Psoas muscle (tissue), 8 donors: ENCODE measurements around the gene FOSL1. TPM values are rescaled to one million over a fixed set of nuclear protein-coding genes. Genes with fewer than 3 reads are reported as not detected.

Experiments
- ATAC-seq, 4 donors: fragments of 200-7000 bp; cut with Tn5 transposase; one replicate each; pipeline ENCODE4 v1.9.1; 2020; ENCODE audit warnings: moderate library complexity in 3 of 4, mild to moderate bottlenecking in 2 of 4
- DNase-seq, 2 donors: peaks; one replicate each; pipeline ENCODE4 v3.0.0-alpha.2; 2020
- H3K27ac ChIP-seq: fragments of 200-600 bp; one replicate; pipeline ENCODE4 v1.8.0; 2022
- H3K27me3 ChIP-seq, 3 donors: fragments of 200-600 bp in 1 of 3; one replicate each; pipeline versions ENCODE4 v1.6.1 to v1.8.0; 2013 to 2022; ENCODE audit warnings: low read length in 2 of 3, mild to moderate bottlenecking in 2 of 3, moderate library complexity in 1 of 3; ENCODE audit not compliant: insufficient read depth in 3 of 3
- H3K36me3 ChIP-seq, 2 donors: fragments of 200-600 bp in 1 of 2; one replicate each; pipeline versions ENCODE4 v1.6.1 to v1.8.0; 2013 to 2022; ENCODE audit warnings: low read depth in 1 of 2, mild to moderate bottlenecking in 1 of 2, moderate library complexity in 1 of 2; ENCODE audit not compliant: insufficient read depth in 1 of 2
- H3K4me1 ChIP-seq: fragments of 200-600 bp; one replicate; pipeline ENCODE4 v1.8.0; 2022
- H3K4me3 ChIP-seq: fragments of 200-600 bp; one replicate; pipeline ENCODE4 v1.8.0; 2022; ENCODE audit warnings: mild to moderate bottlenecking
- H3K9me3 ChIP-seq: fragments of 200-600 bp; one replicate; pipeline ENCODE4 v1.8.0; 2022
- CTCF ChIP-seq: fragments of 200-600 bp; IDR thresholded peaks from one replicate; pipeline ENCODE4 v1.8.0; 2022; ENCODE audit warnings: antibody characterized with exemption
- WGBS, 3 donors: extraction: QIAGEN DNeasy Blood & Tissue Kit; methylation state at CpG; one replicate each; pipeline versions ENCODE4 v1.1.6 to v1.1.7; 2013; 5-methylcytosine and 5-hydroxymethylcytosine counted together
- intact Hi-C, 2 donors: fragments of 100-400 bp; cut with DNase I; formaldehyde crosslinking; loops; one replicate each; pipeline versions ENCODE4 v1.11.0 to v1.14.2; 2022
- polyA plus RNA-seq, 3 donors: library from polyadenylated mRNA; stranded (reverse); fragments of 200-250 nt; gene quantifications; one replicate each; pipeline ENCODE4 v1.2.3, GENCODE V29; 2013
- total RNA-seq, 4 donors: library from RNA; stranded (reverse); fragmentation: NEBNext Ultra II Directional in 2 of 4; extraction: Animal tissue kit (Norgen Biotek cat#: 25700) in 2 of 4; gene quantifications; one replicate each; pipeline versions ENCODE4 v1.2.1 to v1.2.4, GENCODE V29; 2021 to 2023
- donor health status: healthy with polysubstance abuse.
- donor health status: DM: no; HTN: no; CAD: no; lungs with moderate emphysema.
- donor health status: Bipolar disorder and iron deficiency.
- donor health status: healthy.
- donor health status: DM: yes; HTN: yes; CAD: no.
- donor health status: DM: no; HTN: no; CAD: no.
- donor health status: DM: no; HTN: no; CAD: no.
- donor health status: DM: yes; HTN: yes; CAD: no.

The FOSL1 gene
- total and polyA plus RNA-seq, 7 donors, result 0.75 to 257 (median 10.4) TPM

GRCh38 chr11:65917077-65917433 lies 16.9 kb upstream of the FOSL1 start:
- 85 to 90% (median 88%) methylated on average over 3 of the region's 3 CpGs for WGBS, 3 donors
- Histone ChIP-seq H3K27me3 (no peaks in the 10 kb centered on the region), H3K4me3 (peak overlapping the region; percentile 100), H3K4me1 (peaks cover 51% of the 10 kb centered on the region), H3K27ac (peak overlapping the region; percentile 99), H3K36me3 (peaks cover 0 to 22% of the 10 kb centered on the region in 2 donors), H3K9me3 (no peaks in the 10 kb centered on the region)
- no peak for ATAC-seq
- DNase-seq, result no peak
- intact Hi-C loops, result loop anchor here in 1 of 2 donors (2.0 kb wide), 1 partner anchor 26 kb away; the partner anchor contains the start of gene CCDC85B
- TF ChIP-seq CTCF, result no peak

GRCh38 chr11:65916391-65916790 lies 16.2 kb upstream of the FOSL1 start:
- no peak for TF ChIP-seq CTCF
- Histone ChIP-seq H3K9me3 (no peaks in the 10 kb centered on the region), H3K4me1 (peaks cover 58% of the 10 kb centered on the region), H3K4me3 (peak overlapping the region; percentile 100), H3K36me3 (peaks cover 0 to 16% of the 10 kb centered on the region in 2 donors), H3K27ac (peak overlapping the region; percentile 99), H3K27me3 (peaks cover 0 to 3% (median 0%) of the 10 kb centered on the region in 3 donors)
- intact Hi-C loops, result loop anchor here in 1 of 2 donors (2.0 kb wide), 1 partner anchor 26 kb away; the partner anchor contains the start of gene CCDC85B
- WGBS, 3 donors, result 62 to 72% (median 72%) methylated on average over 7 of the region's 7 CpGs
- no peak for ATAC-seq
- no peak for DNase-seq

- Histone ChIP-seq H3K27ac (peak overlapping the region; percentile 99), H3K4me3 (peak overlapping the region; percentile 100), H3K4me1 (peaks cover 58% of the 10 kb centered on the region), H3K36me3 (peaks cover 0 to 12% of the 10 kb centered on the region in 2 donors), H3K27me3 (peaks cover 0 to 9% (median 0%) of the 10 kb centered on the region in 3 donors), H3K9me3 (no peaks in the 10 kb centered on the region)
- intact Hi-C loops, result loop anchor here in 1 of 2 donors (2.0 kb wide), 1 partner anchor 25 kb away; the partner anchor contains the start of gene CCDC85B
- DNase-seq (peak; percentile 92 to 96), ATAC-seq (peak; percentile 77 to 83 (median 78))
- 6 to 14% (median 8%) methylated on average over 12 to 13 of the region's 13 CpGs for WGBS, 3 donors
- no peak for TF ChIP-seq CTCF
These were observed 15.6 kb upstream of the FOSL1 start for GRCh38 chr11:65915821-65916251.

GRCh38 chr11:65915101-65915820 lies 15.1 kb upstream of the FOSL1 start:
- no peak for ATAC-seq
- TF ChIP-seq CTCF, result no peak
- intact Hi-C loops, result no loop called here
- 27 to 39% (median 34%) methylated on average over 10 of the region's 10 CpGs for whole genome bisulfite sequencing, 3 donors
- no peaks in the 10 kb centered on the region for H3K9me3 ChIP-seq
- H3K27ac ChIP-seq, result peak overlapping the region; percentile 99
- peaks cover 0 to 13% (median 0%) of the 10 kb centered on the region in 3 donors for H3K27me3 ChIP-seq
- H3K4me1 ChIP-seq, result peaks cover 53% of the 10 kb centered on the region
- peaks cover 0 to 7% of the 10 kb centered on the region in 2 donors for H3K36me3 ChIP-seq
- H3K4me3 ChIP-seq, result peak overlapping the region; percentile 100
- no peak for DNase-seq
